ENCODE measurements around the gene KRTAP10-11. TPM values are rescaled to one million over a fixed set of nuclear protein-coding genes. Genes with fewer than 3 reads are reported as not detected.

KRTAP10-11 gene
- total RNA-seq, 1 donor from 2014 or later: not detected

GRCh38 chr21:44611551-44611950 is 34.7 kb upstream of the KRTAP10-11 start:
- H3K4me3 ChIP-seq: no peak overlapping the region
- no peak for ATAC-seq

GRCh38 chr21:44612029-44612486 is 34.2 kb upstream of the KRTAP10-11 start, which contains the start of gene KRTAP10-8:
Gene KRTAP10-8, plus strand, starts transcription at chr21:44612079. Its CDS starts 22 bp downstream, at chr21:44612101.
- H3K4me3 ChIP-seq: no peak within 1 kb of the TSS
- intact Hi-C loops (cut with DNase I): no loop called here
- H3K4me1 ChIP-seq: no peaks in the 10 kb centered on the region
- H3K27ac ChIP-seq: no peak within 1 kb of the TSS
- ATAC-seq (no peak), DNase-seq (peak; percentile 60)
- no peak for TF ChIP-seq CTCF (IDR thresholded peaks at IDR 0.05)
- peaks cover 9% of the 10 kb centered on the region for H3K9me3 ChIP-seq
- H3K36me3 ChIP-seq: no peaks in the 10 kb centered on the region
- H3K27me3 ChIP-seq: no peaks in the 10 kb centered on the region

More at GRCh38 chr21:44611551-44611950, 34.7 kb upstream of the KRTAP10-11 start:
- Histone ChIP-seq H3K4me1 (no peaks in the 10 kb centered on the region), H3K36me3 (no peaks in the 10 kb centered on the region), H3K9me3 (peaks cover 9% of the 10 kb centered on the region), H3K27me3 (no peaks in the 10 kb centered on the region), H3K27ac (no peak overlapping the region)
- DNase-seq: no peak
- no peak for TF ChIP-seq CTCF (IDR thresholded peaks at IDR 0.05)
- intact Hi-C loops (cut with DNase I): no loop called here

GRCh38 chr21:44612669-44613229 is 33.5 kb upstream of the KRTAP10-11 start:
- Histone ChIP-seq H3K4me1 (no peaks in the 10 kb centered on the region), H3K27me3 (no peaks in the 10 kb centered on the region), H3K36me3 (no peaks in the 10 kb centered on the region), H3K4me3 (no peak overlapping the region), H3K27ac (no peak overlapping the region), H3K9me3 (peaks cover 9% of the 10 kb centered on the region)
- intact Hi-C loops (cut with DNase I): no loop called here
- DNase-seq: peak; percentile 53
- no peak for TF ChIP-seq CTCF (IDR thresholded peaks at IDR 0.05)
- no peak for ATAC-seq

- no peaks in the 10 kb centered on the region for H3K36me3 ChIP-seq
- no peak for TF ChIP-seq CTCF (IDR thresholded peaks at IDR 0.05)
- H3K4me1 ChIP-seq: no peaks in the 10 kb centered on the region
- peaks cover 9% of the 10 kb centered on the region for H3K9me3 ChIP-seq
- H3K27me3 ChIP-seq: no peaks in the 10 kb centered on the region
- no peak overlapping the region for H3K27ac ChIP-seq
- no peak overlapping the region for H3K4me3 ChIP-seq
- intact Hi-C loops (cut with DNase I): no loop called here
- no peak for DNase-seq
- no peak for ATAC-seq
Measured at GRCh38 chr21:44613386-44614155, 32.6 kb upstream of the KRTAP10-11 start.

GRCh38 chr21:44614161-44614631 is 32.0 kb upstream of the KRTAP10-11 start:
- DNase-seq: peak; percentile 57
- no peak overlapping the region for H3K27ac ChIP-seq
- H3K36me3 ChIP-seq: no peaks in the 10 kb centered on the region
- intact Hi-C loops (cut with DNase I): no loop called here
- H3K27me3 ChIP-seq: no peaks in the 10 kb centered on the region
- no peak for TF ChIP-seq CTCF (IDR thresholded peaks at IDR 0.05)
- no peak for ATAC-seq
- H3K9me3 ChIP-seq: peaks cover 9% of the 10 kb centered on the region
- H3K4me1 ChIP-seq: no peaks in the 10 kb centered on the region
- no peak overlapping the region for H3K4me3 ChIP-seq

Measured in upper lobe of right lung (tissue), 1 donor.